Subcutaneous preadipocyte (primary cell): ENCODE results near the gene ALDH3A1. TPM values are rescaled to one million over a fixed set of nuclear protein-coding genes. Genes with fewer than 3 reads are reported as not detected.

Experiments
- total RNA-seq: library from RNA; depleted of rRNA; stranded (reverse); fragments of >200 nt; gene quantifications from 2 replicates; pipeline ENCODE4 v1.2.3, GENCODE V29; 2012

ALDH3A1 gene
- 0.20 TPM in 1 of 2 replicates, not detected in the other for total RNA-seq

GRCh38 chr17:19747829-19748806 is at the start of gene ALDH3A1:
Gene ALDH3A1 (minus strand): TSS chr17:19748298. CDS start chr17:19745129, 3,169 bp downstream.

GRCh38 chr17:19716108-19717030 is 31.7 kb downstream of the ALDH3A1 start, which contains the start of gene SLC47A2:
Gene SLC47A2 (minus strand): TSS chr17:19716584. CDS start chr17:19716555, 29 bp downstream.

Other genes starting within 250 kb of the ALDH3A1 start
- 2.2 and 5.1 TPM in 2 replicates for gene SLC47A1, start 214.4 kb downstream of the ALDH3A1 start, total RNA-seq
- 54.4 and 70.4 TPM in 2 replicates for gene ALDH3A2, start 99.5 kb downstream of the ALDH3A1 start, total RNA-seq
- not detected in 2 replicates for gene SLC47A2, start 31.7 kb downstream of the ALDH3A1 start, total RNA-seq
- 10.3 and 16.0 TPM in 2 replicates for gene ULK2, start 119.6 kb upstream of the ALDH3A1 start, total RNA-seq
- 16.5 and 26.2 TPM in 2 replicates for gene AKAP10, start 229.5 kb upstream of the ALDH3A1 start, total RNA-seq